ENCODE results near the gene APBB2.

Gene APBB2

GRCh38 chr4:41214136-41214824 lies at the start of gene APBB2:
TSS of gene APBB2 (minus strand) at chr4:41214542. CDS start at chr4:41033254, 181,288 bp downstream.
- peak within 1 kb of the TSS; percentile 83 for H3K4me3 ChIP-seq (ENCODE audit: low read depth, low read length)
- peak; percentile 95 for DNase-seq (ENCODE audit: low read depth)
- TF ChIP-seq CTCF (IDR thresholded peaks at IDR 0.05; ENCODE audit: insufficient read depth, low read depth, low read length, missing control alignments): peak; percentile 86

GRCh38 chr4:41262198-41262597 lies 47.9 kb upstream of the APBB2 start:
- TF ChIP-seq CTCF (IDR thresholded peaks at IDR 0.05; ENCODE audit: insufficient read depth, low read depth, low read length, missing control alignments): no peak
- no peak overlapping the region for H3K4me3 ChIP-seq (ENCODE audit: low read depth, low read length)
- DNase-seq (ENCODE audit: low read depth): no peak

- DNase-seq (ENCODE audit: low read depth): no peak
- H3K4me3 ChIP-seq (ENCODE audit: low read depth, low read length): no peak overlapping the region
- TF ChIP-seq CTCF (IDR thresholded peaks at IDR 0.05; ENCODE audit: insufficient read depth, low read depth, low read length, missing control alignments): no peak
Observed at GRCh38 chr4:41260116-41260733, 45.9 kb upstream of the APBB2 start.

- no peak overlapping the region for H3K4me3 ChIP-seq (ENCODE audit: low read depth, low read length)
- DNase-seq (ENCODE audit: low read depth): peak; percentile 35
- peak; percentile 10 for TF ChIP-seq CTCF (IDR thresholded peaks at IDR 0.05; ENCODE audit: insufficient read depth, low read depth, low read length, missing control alignments)
Observed at GRCh38 chr4:41258783-41259182, 44.4 kb upstream of the APBB2 start.

GRCh38 chr4:41257906-41258305 lies 43.6 kb upstream of the APBB2 start:
- H3K4me3 ChIP-seq (ENCODE audit: low read depth, low read length): peak overlapping the region; percentile 62
- TF ChIP-seq CTCF (IDR thresholded peaks at IDR 0.05; ENCODE audit: insufficient read depth, low read depth, low read length, missing control alignments): no peak
- DNase-seq (ENCODE audit: low read depth): no peak

GRCh38 chr4:41257257-41257901 lies 43.0 kb upstream of the APBB2 start:
- no peak for TF ChIP-seq CTCF (IDR thresholded peaks at IDR 0.05; ENCODE audit: insufficient read depth, low read depth, low read length, missing control alignments)
- peak overlapping the region; percentile 62 for H3K4me3 ChIP-seq (ENCODE audit: low read depth, low read length)
- DNase-seq (ENCODE audit: low read depth): peak; percentile 79

Measured in GM12865 (cell line).